GM18519 (cell line): ENCODE data around the gene LIG1.

ENCODE experiments used
- ATAC-seq: cut with Tn5 transposase; IDR thresholded peaks from one replicate; pipeline ENCODE4 v1.9.1; 2021; ENCODE audit warnings: mild to moderate bottlenecking, moderate library complexity; ENCODE audit not compliant: unreplicated experiment, low FRiP score

The LIG1 gene

DNA sequence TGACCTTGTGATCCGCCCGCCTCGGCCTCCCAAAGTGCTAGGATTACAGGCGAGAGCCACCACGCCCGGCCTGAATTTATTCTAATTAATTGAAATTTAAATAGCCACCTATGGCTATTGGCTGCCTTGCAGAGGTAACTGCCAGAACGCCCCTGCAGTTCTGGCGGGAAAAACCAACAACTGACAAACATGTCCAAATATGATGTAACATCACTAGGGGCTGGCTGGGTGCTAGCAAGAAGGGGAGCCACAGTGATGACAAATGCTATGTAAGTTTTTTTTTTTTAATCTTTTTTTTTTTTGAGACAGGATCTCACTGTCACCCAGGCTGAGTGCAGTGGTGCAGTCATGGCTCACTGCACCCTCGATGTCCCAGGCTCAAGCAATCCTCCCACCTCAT, 13.2 kb upstream of the LIG1 start:
- ATAC-seq, result no peak

DNA sequence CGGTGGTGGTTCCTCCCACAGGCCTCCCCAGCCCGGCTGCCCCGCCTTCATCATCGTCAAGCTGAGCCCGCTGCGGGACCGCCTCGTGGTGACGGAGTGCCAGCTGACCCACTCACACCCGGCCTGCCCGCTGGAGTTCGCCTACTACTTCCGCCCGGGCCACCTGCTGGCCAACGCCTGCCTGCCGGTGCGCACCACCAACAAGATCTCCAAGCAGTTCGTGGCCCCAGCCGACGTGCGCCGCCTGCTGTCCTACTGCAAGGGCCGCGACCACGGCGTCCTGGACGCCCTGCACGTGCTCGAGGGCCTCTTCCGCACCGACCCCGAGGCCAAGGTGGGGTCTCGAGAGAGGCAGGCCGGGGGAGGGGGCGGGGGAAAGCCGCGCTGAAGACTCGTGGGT, 12.3 kb upstream of the LIG1 start:
- no peak for ATAC-seq

DNA sequence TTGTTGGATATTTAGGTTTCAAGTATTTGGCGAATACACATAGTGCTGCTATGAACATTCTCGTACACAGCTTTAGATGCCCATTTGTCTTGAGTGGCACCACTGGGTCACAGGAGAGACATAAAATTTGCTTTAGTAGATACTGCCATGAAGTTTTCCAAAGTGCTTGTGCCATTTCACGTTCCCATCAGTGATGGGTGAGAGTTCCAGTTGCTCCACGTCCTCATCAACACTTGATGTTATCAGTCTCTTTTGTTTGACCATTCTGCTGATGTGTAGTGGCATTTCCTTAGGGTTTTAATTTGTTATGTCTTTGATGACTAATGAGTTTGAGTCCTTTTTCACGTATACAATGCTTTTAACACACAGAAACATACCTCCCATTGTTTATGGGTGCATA, 11.4 kb upstream of the LIG1 start:
- no peak for ATAC-seq

DNA sequence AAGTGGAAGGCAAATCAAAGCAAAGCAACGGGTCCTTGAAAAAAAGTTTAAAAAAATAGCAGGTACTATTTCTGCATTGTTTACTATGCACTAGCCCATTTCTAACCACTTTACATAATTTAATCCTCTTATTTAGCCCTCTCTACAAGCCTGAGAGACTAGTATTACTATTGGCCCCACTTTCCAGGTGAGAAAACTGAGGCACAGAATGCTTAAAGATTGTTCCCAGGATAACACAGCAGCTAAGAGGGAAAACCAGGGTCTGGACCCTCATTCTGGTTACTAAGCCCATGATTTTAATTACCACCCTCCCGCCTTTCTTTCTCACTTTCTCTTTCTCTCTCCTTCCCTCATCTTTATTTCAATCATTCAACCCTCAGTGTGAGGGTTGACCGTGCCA, 6.1 kb upstream of the LIG1 start:
- ATAC-seq, result no peak

DNA sequence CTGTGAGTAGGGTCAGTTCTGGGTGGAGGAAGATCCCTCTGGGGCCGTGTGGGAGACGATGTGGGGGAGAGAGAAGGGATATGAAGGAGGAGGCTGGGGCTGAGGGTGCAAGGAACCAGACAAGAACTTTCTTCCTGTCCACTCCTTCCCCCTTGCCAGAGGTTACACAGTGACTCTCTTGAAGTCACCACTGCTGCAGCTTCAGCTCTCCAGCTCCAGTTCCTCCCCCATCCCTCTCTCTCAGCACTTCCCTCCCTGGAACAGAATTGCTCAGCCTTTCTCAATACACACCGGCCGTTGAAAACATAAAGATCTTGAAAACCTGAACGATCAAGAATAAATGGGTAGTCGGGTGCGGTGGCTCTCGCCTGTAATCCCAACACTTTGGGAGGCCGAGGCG, 5.4 kb upstream of the LIG1 start:
- no peak for ATAC-seq

DNA sequence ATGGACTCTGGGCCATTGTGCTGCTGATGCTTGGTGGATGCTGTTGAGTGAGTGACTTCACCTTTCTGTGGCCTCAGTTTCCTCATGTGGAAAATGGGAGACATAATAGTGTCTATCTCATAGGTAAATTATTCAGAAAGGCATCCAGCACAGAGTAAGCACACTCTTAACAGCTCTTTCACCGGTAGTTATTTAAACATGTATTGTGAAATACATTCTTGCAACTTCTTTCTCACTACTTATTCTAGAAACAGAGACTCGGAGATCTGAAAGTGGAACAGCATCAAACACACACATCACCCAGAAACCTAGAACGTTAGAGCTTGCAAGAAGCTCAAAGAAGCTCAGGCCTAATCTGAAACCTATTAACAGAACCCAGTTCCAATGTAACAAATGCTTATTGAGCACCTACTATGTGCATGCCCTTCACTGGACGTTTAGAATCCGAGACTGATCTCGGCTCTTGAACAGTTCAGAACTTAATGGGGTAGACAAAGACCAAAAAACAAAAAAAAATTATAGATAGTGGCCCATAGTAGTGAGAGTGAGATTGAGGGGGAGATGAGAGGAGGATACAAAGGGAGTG, 4.4 kb upstream of the LIG1 start:
- ATAC-seq, result no peak

DNA sequence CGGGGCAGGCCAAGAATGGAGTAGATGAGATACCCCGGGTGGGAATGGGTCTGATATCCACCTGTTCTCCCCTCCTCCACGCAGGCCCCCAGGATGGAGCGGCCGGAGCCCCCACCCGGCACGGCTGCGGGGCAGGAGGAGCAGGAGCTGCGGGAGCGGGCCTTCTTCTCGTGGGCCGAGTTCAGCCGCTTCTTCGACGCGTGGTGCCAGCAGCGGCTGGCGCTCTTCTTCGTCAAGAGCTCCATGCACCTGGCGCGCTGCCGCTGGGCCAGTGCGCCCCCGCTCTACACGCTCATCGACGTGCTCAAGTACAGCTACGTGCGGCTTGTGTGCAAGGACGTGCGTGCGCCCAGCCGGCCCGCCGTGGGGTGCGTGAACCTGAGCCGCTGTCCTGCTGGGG, 1.6 kb upstream of the LIG1 start:
- no peak for ATAC-seq

DNA sequence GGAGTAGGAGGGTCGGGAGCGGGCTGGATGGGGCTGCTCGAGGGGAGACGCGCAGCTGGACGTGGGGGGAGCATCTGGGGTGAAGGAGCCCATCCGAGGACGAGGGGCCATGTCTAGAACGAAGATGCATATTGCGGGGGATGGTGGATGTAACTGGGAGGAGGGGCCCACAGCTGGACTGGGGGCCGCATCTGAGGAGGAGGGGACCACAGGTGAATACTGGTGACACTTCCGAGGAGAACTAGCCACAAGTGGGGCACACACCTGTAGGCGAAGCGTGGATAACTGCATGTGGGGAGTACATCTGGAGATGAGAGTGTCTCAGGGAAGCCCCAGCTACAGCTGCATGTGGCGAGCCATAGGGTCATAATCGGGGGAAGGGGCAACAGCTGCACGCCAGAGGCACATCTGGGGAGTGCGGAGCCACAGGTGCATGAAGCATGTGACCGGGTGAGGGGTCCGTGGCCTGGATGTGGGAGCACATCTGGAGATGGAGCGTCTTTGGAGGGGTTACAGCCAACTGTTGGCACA, 738 bp upstream of the LIG1 start:
- no peak for ATAC-seq

DNA sequence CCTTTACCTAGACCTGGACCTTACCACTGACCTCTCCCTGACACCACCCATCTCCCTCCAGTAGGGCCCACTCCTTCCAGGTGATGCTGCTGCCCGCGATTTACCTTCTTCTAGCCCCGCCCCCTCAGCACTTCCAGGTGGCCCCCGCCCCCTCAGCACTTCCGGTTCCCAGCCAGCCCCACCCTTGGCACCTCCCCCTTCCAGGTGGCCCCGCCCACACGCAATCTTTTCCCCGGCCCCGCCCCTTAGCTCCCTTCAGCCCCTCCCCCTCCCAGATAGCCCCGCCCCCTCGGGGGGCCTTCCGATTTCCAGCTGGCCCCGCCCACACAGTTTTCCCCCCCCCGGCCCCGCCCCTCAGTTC, 586 bp downstream of the LIG1 start:
- ATAC-seq, result no peak

DNA sequence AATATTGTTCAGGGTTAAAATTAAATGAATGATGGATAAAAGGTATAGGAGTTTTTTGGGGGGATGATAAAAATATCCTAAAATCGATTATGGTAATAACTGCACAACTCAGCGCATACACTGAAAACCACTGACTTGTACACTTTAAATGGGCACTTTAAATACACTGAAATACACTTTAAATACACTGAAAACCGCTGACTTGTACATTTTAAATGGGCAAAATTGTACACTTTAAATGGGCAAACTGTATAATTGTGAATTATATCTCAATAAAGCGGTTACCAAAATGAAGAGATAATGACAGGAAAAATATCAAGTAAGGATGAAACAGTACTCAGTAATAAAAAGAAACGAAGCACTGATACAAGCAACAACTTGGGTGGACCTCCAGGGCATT, 1.5 kb downstream of the LIG1 start:
- ATAC-seq, result no peak

DNA sequence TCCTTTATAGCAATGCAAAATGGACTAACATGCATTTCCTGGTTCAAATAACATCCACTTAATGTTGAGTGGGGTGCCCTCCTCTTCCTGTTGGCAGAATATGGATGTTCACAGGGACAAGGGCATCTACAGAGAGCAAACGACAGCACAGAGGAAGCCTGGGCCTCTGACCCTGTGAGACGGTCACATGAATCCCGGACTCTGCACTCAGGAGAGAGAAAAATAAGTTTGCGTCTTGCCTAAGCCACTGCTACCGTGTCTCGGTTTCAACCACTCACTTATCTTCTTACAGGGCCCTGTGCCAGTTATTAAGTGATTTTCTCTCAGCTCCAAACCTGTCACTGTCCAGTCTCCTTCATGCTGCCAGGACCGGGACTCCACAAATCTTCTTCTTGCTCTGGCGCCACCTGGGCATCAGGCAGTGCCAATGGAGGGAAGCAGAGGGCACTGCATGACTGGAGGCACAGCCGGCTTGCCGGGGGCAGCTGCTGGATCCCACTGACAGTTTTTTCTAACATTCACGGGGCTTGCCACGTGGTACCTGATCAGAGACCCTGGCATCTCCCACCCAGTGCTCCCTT, 11.8 kb downstream of the LIG1 start:
- no peak for ATAC-seq

DNA sequence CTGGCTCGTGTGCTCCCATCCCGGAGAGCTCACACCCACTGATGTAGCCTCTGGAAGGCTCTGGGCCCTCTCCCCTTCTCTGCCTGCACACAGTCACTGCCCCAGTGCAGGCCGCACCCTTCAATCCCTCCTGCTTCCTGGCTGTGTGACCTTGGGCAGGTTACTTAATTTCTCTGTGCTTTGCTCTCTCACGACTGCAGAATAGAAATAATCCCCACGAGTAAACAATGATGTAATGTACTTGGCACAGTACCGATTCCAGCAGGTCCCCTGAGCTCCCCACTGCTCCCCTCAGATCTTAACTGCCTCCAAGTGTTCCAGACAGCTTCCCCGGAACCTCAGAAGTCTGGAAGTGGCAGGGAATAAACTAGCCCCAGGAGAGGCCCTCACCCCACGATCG, 16.1 kb downstream of the LIG1 start:
- ATAC-seq, result no peak

DNA sequence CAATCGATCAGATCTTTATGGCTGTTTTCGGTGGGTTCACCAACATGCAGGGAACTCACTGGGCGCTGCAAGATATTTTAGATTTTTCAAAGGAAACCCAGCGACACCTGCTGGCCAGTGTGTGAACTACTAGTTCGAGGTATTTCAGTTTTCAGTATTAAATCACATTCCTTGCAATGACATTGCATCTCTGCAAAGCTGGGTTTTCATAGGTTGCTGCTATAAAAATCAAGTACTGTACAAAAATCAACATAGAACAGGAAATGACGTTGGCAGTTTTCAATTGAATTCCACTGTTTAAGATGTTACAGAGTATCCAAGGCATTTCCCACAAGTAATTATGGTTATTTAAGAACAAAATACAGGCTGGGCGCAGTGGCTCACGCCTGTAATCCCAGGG, 17.6 kb downstream of the LIG1 start:
- ATAC-seq, result no peak

DNA sequence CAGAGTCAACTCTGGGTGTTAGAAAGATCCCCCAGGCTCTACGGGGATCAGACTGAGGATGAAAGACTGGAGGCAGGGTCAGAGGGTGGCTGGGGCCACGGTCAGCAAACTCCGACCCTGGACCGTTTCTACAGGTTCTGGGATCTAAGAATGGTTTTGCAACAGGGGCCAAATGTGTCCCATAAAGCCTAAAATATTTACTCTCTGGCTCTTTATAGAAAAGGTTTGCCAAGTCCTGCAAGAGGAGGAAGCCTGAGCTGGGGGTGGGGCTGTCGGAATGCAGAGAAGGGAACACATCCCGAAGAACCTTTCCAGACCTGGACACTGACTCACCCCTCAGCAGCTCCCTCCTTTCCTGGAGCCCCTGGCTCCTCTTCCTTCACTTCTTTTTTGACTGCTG, 20.7 kb downstream of the LIG1 start:
- ATAC-seq, result no peak

DNA sequence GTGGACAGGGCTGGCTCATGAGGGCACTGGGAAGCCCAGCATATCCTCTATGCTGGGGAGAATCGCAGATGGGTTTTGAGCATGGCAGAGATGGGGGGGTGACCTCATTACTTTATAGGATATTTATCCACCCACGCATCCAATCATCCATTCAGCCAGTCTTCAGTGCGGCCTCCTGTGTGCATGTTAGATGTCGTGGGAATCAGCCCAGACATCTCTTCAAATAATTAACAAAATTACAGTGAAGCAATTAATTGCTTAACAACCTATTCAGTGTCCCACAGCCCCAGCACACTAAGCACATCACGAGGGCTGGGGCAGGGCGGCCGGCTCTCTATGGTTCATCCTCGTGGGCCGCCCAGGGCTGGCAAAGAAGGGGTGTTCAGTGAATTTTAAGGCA, 21.6 kb downstream of the LIG1 start:
- no peak for ATAC-seq

DNA sequence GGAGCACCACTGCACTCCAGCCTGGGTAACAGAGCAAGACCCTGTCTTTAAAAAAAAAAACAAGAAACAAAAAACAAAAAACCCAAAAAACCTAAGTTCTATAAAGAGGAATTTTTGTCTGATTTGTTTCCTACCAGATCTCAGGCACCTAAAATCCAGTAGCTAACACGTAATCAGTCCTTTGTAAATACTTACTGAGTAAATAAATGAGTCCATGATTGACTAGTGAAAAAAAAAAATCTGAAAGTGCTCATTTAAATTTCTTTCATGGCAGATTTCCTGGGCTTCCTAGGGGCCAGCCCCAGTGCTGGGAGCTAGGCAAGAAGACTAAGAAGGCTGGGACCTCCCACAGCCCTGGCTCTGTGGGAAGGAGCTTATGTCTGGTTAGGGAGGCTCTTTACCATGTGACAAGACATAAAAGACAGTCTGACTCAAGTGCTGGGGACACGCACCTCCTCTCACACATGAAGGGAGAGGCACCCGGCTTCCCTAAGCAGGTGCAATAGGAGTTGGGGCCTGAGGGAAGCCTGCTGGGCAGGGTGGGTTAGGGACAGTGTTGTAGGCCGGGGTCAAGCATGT, 22.5 kb downstream of the LIG1 start:
- ATAC-seq, result no peak

DNA sequence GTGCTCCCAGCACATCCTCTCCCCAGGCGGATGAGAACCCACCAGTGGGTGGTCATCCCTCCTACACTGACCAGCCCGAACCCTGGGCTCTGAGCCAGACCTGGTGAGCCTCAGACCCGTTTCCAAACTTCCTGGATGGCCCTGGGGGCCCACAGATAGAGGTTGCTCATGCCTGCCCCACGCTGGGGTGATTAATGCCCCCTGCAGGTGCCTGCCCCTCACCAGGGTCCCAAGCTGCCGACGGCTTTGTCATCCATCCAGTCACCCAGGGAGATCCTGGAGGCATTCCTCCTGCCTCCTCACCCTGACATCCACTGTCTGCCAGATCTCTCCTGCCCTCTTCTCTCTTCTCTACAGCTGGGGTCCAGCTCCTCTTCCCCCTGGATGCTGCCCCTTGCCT, 31.1 kb downstream of the LIG1 start:
- ATAC-seq, result no peak

DNA sequence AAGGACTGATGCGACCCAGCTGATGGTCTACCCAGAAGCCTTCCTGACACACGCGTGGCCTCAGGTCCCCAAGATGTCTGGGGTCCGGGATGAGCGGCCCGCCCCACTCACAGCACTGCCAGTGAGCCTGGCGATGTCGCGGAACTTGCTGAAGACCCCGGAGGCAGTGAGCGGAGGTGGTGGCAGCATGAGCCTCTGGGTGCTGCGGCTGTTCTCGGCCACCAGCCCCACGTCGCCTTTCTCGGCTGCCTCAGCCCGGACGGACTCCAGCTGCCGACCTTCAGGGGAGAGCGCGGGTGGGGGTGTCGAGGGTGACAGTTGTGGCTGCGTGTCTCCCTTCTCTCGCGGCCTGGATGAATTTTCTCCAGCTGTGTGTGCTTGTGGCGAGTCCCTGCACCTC, 32.7 kb downstream of the LIG1 start:
- ATAC-seq, result no peak

DNA sequence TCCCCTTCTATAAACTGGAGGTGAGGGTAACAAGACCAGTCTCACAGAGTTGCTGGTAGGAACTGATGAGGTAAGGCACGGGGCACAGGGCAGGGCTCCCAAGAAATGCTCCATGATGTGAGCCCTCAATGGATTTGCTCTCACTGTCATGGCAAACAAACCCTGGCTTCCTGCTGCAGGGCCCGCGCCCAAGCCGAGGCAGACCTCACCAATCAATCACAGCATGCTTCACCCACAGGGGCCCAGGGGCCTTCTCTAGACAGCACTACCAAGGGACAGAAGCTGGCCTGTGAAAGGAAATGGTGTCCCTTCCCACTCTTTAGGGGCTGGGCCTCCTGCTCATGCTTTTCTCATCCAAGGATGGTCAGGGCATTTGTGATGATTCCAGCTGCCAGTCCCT, 33.6 kb downstream of the LIG1 start:
- ATAC-seq, result no peak

DNA sequence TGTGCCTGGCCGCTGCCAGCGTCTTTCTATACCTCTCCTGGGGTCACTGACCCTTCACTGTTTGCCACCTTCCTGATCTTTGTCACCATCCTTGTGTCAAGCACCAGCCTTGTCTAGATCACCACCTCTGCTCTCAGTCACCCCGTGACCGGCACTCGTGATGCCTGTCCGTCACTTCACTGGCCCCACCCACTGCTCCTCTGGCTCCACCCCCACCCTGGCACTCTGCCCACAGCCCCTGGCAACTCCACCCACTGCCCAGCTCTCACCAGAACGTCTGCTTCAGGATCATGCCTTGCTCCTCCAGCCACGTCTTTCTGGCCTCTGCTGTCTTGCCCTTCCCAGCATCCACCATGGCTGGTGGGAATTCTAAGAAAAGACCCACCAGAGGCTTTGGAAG, 34.7 kb downstream of the LIG1 start:
- no peak for ATAC-seq

DNA sequence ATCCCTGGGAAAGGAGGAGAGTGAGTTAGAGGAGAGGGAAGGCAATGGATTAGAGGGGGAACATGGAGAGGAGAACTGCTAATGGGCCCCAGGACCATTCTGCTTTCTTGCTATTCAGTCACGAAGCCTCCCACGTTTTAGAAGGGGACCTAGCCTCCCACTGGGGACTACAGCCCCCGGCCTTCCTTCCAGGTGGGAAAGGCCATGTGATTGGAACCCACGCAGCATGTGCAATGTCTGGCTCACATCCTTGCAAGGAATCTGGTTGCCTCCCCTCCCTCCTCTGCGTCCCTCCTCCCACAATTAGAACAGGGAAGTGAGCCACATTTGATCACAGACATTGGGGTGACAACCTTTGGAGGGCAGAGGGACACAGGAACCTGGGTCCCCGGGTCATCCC, 37.0 kb downstream of the LIG1 start:
- ATAC-seq, result no peak

DNA sequence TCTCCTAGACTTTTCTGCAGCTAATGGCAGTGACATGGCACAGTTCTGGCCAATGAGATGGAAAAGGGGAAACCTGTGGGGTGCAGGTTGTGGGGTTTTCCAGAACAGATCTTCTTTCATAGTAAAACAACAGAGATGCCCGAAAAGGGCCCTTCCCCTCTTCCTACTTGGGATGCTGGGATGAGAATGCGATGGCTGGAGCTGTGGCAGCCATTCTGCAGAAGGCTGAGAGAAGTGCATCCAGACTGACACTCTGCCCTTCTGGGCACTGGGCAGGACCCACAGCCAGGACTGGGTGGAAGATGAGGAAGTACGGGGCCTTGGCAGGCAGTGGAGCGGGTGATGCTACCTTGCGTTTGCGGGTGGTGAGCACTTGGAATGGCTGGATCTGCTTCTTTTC, 42.6 kb downstream of the LIG1 start:
- ATAC-seq, result no peak
